ENCODE data around the gene TRAPPC14.

TRAPPC14 gene

DNA sequence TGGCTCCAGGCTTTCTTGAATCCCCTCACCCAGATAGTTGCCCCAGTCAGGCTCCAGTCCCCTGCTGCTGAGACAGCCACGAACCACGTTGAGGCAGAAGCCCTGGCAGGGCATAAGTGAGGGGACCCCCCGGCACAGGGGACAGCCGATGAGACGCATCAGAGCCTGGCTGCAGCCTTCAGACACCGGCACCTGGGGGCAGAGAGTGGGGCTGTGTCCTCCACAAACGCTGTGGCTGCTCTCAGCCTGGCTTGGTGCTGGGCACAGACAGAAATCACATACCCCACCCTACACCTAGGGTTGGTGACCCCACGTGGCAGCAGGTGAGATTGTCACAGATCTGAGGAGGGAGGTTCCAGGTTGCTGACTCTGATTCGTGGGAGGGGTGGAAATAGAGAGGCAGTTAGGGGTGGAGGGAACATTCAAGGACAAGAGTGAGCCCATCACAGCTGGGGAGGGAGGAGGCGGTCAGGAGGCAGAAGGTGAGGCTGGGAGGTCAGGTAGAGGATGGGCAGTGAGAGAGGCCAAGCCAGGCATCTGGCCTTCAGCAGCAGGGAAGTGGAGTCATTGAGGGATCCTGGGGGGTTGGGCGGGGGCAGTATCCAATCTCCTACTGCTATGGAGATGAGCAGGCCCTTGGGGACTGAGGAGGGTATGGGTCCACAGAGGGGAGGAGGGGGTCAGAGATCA lies 15.4 kb upstream of the TRAPPC14 start:
- H3K79me1 ChIP-seq (ENCODE audit: low read depth, low read length): peaks cover 2% of the 10 kb centered on the region
- DNase-seq (ENCODE audit: low spot score): no peak
- H3K9me3 ChIP-seq (replicated peaks in 1 of 2; ENCODE audit: control insufficient read depth in 2 of 2, insufficient read depth in 1 of 2, low read depth in 1 of 2, low read length in 2 of 2): no peaks in the 10 kb centered on the region
- H3K14ac ChIP-seq (ENCODE audit: low read length): no peak overlapping the region
- no peak overlapping the region for H4K8ac ChIP-seq (ENCODE audit: low read depth, low read length)
- H3K23ac ChIP-seq (ENCODE audit: low read depth, low read length, poor library complexity): peak overlapping the region; percentile 25
- no peak overlapping the region for H3K4ac ChIP-seq (ENCODE audit: low read length)
- H3K4me2 ChIP-seq (ENCODE audit: insufficient read depth, low read length, poor library complexity, severe bottlenecking): no peak overlapping the region
- WGBS, 2 donors (ENCODE audit: extremely low coverage in 2 of 2, insufficient read length in 2 of 2, insufficient replicate concordance in 1 of 2): no CpG with 5 or more reads among the region's 11 CpGs
- H2AFZ ChIP-seq (ENCODE audit: low read length): no peak overlapping the region
- H3K9ac ChIP-seq (ENCODE audit: low read depth, low read length, poor library complexity): no peak overlapping the region
- no peak overlapping the region for H3K4me3 ChIP-seq (ENCODE audit: low read length in 2 of 2)
- no peak overlapping the region for H2BK12ac ChIP-seq (ENCODE audit: low read length)
- H2BK5ac ChIP-seq (ENCODE audit: low read length): no peak overlapping the region
- H2BK15ac ChIP-seq (ENCODE audit: low read length): no peak overlapping the region
- peaks cover 14 to 15% of the 10 kb centered on the region in 2 donors for H3K4me1 ChIP-seq (ENCODE audit: control insufficient read depth in 2 of 2, insufficient read depth in 1 of 2, low read depth in 1 of 2, low read length in 2 of 2)
- no peak overlapping the region for H2BK120ac ChIP-seq (ENCODE audit: low read depth, low read length)
- no peak overlapping the region for H3K18ac ChIP-seq (ENCODE audit: low read length)
- peaks cover 8 to 51% of the 10 kb centered on the region in 2 donors for H3K36me3 ChIP-seq (replicated peaks in 1 of 2; ENCODE audit: control insufficient read depth in 2 of 2, insufficient read depth in 2 of 2, low read length in 2 of 2)
- no peak overlapping the region for H3K27ac ChIP-seq (replicated peaks; ENCODE audit: low read length)
- H3K27me3 ChIP-seq (ENCODE audit: control insufficient read depth in 3 of 3, insufficient read depth in 3 of 3, low read depth in 1 of 3, low read length in 3 of 3): peaks cover 0 to 18% (median 0%) of the 10 kb centered on the region in 3 experiments
- H4K91ac ChIP-seq (ENCODE audit: low read depth, low read length, poor library complexity): no peak overlapping the region
- no peak overlapping the region for H2AK5ac ChIP-seq (ENCODE audit: low read depth, low read length)

DNA sequence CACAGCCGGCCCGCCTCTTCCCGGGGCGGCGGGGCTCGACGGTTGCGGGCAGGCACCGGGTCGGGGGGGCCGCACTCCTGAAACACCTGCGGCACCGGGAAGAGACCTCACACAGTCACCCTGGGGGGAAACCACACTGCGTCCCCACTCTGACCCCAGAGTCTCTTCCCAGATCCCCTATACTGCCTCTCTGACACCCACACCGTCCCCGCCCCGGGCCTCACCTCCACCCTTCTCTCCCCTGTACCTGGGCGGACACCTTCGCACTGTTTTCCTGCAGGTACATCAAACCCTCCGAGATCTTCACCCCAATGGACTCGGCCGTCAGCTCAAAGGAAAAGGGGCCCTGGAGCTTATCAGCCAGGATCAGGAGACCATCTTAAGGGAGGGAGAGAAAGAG lies 13.3 kb upstream of the TRAPPC14 start:
- no peak overlapping the region for H3K4ac ChIP-seq (ENCODE audit: low read length)

DNA sequence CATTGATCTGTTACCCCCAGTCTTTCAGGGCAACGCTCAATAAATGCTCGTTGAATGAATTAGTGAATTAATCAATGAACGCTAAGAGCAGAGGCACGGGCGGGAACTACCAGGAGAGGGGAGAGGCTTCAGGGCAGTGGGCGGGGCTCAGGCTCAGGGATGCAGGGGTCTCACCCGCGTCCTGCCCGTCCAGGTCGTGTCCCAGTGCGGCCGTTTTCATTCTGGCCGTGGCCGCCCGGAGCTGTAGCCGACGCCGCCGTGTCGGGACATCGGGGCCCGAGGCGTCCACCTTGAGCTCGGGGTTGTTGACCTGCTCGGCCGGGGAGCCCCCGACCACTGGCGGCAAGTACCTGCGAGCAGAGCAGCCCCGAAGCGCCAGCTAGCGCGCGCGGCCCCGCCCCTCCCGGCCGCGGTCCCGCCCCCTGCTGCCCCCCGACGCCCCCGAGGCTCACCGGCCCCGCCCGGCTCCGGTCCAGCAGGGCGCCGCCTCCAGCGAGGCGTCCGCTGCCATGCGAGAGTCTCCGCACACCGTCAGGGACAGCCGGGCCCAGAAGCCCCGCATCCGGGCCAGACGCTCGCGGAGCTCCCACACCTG lies 12.7 kb upstream of the TRAPPC14 start:
- peak overlapping the region in 1 of 2 donors; percentile 77 for H3K4me3 ChIP-seq (ENCODE audit: low read length in 2 of 2)
- H3K4me1 ChIP-seq (ENCODE audit: control insufficient read depth in 2 of 2, insufficient read depth in 1 of 2, low read depth in 1 of 2, low read length in 2 of 2): peaks cover 30 to 31% of the 10 kb centered on the region in 2 donors
- H4K8ac ChIP-seq (ENCODE audit: low read depth, low read length): no peak overlapping the region
- peak; percentile 38 for DNase-seq (ENCODE audit: low spot score)
- peak overlapping the region; percentile 89 for H3K4me2 ChIP-seq (ENCODE audit: insufficient read depth, low read length, poor library complexity, severe bottlenecking)
- H4K91ac ChIP-seq (ENCODE audit: low read depth, low read length, poor library complexity): no peak overlapping the region
- H3K27ac ChIP-seq (replicated peaks; ENCODE audit: low read length): no peak overlapping the region
- no peak overlapping the region for H3K4ac ChIP-seq (ENCODE audit: low read length)
- peak overlapping the region; percentile 77 for H3K18ac ChIP-seq (ENCODE audit: low read length)
- H2AK5ac ChIP-seq (ENCODE audit: low read depth, low read length): no peak overlapping the region
- H3K9me3 ChIP-seq (replicated peaks in 1 of 2; ENCODE audit: control insufficient read depth in 2 of 2, insufficient read depth in 1 of 2, low read depth in 1 of 2, low read length in 2 of 2): no peaks in the 10 kb centered on the region
- H2BK15ac ChIP-seq (ENCODE audit: low read length): no peak overlapping the region
- H3K27me3 ChIP-seq (ENCODE audit: control insufficient read depth in 3 of 3, insufficient read depth in 3 of 3, low read depth in 1 of 3, low read length in 3 of 3): peaks cover 0 to 36% (median 0%) of the 10 kb centered on the region in 3 experiments
- H3K14ac ChIP-seq (ENCODE audit: low read length): no peak overlapping the region
- H3K36me3 ChIP-seq (replicated peaks in 1 of 2; ENCODE audit: control insufficient read depth in 2 of 2, insufficient read depth in 2 of 2, low read length in 2 of 2): peaks cover 8 to 51% of the 10 kb centered on the region in 2 donors
- H3K9ac ChIP-seq (ENCODE audit: low read depth, low read length, poor library complexity): peak overlapping the region; percentile 78
- H2BK12ac ChIP-seq (ENCODE audit: low read length): no peak overlapping the region
- H3K23ac ChIP-seq (ENCODE audit: low read depth, low read length, poor library complexity): peak overlapping the region; percentile 90
- H2AFZ ChIP-seq (ENCODE audit: low read length): no peak overlapping the region
- peaks cover 2% of the 10 kb centered on the region for H3K79me1 ChIP-seq (ENCODE audit: low read depth, low read length)
- H2BK120ac ChIP-seq (ENCODE audit: low read depth, low read length): no peak overlapping the region
- WGBS, 2 donors (ENCODE audit: extremely low coverage in 2 of 2, insufficient read length in 2 of 2, insufficient replicate concordance in 1 of 2): no CpG with 5 or more reads among the region's 61 CpGs
- peak overlapping the region; percentile 20 for H2BK5ac ChIP-seq (ENCODE audit: low read length)

More for the DNA sequence above, 13.3 kb upstream of the TRAPPC14 start:
- Histone ChIP-seq H3K4me3 (ENCODE audit: low read length in 2 of 2) (peak overlapping the region in 1 of 2 donors; percentile 33), H3K9me3 (replicated peaks in 1 of 2; ENCODE audit: control insufficient read depth in 2 of 2, insufficient read depth in 1 of 2, low read depth in 1 of 2, low read length in 2 of 2) (no peaks in the 10 kb centered on the region), H3K18ac (ENCODE audit: low read length) (peak overlapping the region; percentile 34), H3K79me1 (ENCODE audit: low read depth, low read length) (peaks cover 2% of the 10 kb centered on the region), H3K14ac (ENCODE audit: low read length) (no peak overlapping the region), H2BK5ac (ENCODE audit: low read length) (no peak overlapping the region), H4K91ac (ENCODE audit: low read depth, low read length, poor library complexity) (no peak overlapping the region), H3K27me3 (ENCODE audit: control insufficient read depth in 3 of 3, insufficient read depth in 3 of 3, low read depth in 1 of 3, low read length in 3 of 3) (peaks cover 0 to 29% (median 0%) of the 10 kb centered on the region in 3 experiments), H3K36me3 (replicated peaks in 1 of 2; ENCODE audit: control insufficient read depth in 2 of 2, insufficient read depth in 2 of 2, low read length in 2 of 2) (peaks cover 8 to 51% of the 10 kb centered on the region in 2 donors), H2BK120ac (ENCODE audit: low read depth, low read length) (no peak overlapping the region), H3K4me2 (ENCODE audit: insufficient read depth, low read length, poor library complexity, severe bottlenecking) (peak overlapping the region; percentile 41), H2BK15ac (ENCODE audit: low read length) (no peak overlapping the region), H3K23ac (ENCODE audit: low read depth, low read length, poor library complexity) (no peak overlapping the region), H2AK5ac (ENCODE audit: low read depth, low read length) (no peak overlapping the region), H2AFZ (ENCODE audit: low read length) (no peak overlapping the region), H4K8ac (ENCODE audit: low read depth, low read length) (no peak overlapping the region), H2BK12ac (ENCODE audit: low read length) (no peak overlapping the region), H3K9ac (ENCODE audit: low read depth, low read length, poor library complexity) (peak overlapping the region; percentile 63), H3K4me1 (ENCODE audit: control insufficient read depth in 2 of 2, insufficient read depth in 1 of 2, low read depth in 1 of 2, low read length in 2 of 2) (peaks cover 32 to 33% of the 10 kb centered on the region in 2 donors), H3K27ac (replicated peaks; ENCODE audit: low read length) (no peak overlapping the region)
- no peak for DNase-seq (ENCODE audit: low spot score)
- WGBS, 2 donors (ENCODE audit: extremely low coverage in 2 of 2, insufficient read length in 2 of 2, insufficient replicate concordance in 1 of 2): no CpG with 5 or more reads among the region's 22 CpGs

Measured in neuronal stem cell (in vitro differentiated cells).